Retina (tissue), 1 donor: ENCODE data around the gene ARHGAP26.

Source experiments
- DNase-seq: peaks from one replicate; pipeline ENCODE4 v3.0.0-alpha.2; 2016

ARHGAP26 gene

GRCh38 chr5:143153332-143154119 is 383.3 kb downstream of the ARHGAP26 start:
- DNase-seq = no peak

GRCh38 chr5:143154510-143155370 is 384.6 kb downstream of the ARHGAP26 start:
- no peak for DNase-seq

GRCh38 chr5:143155455-143155854 is 385.3 kb downstream of the ARHGAP26 start:
- DNase-seq = no peak

GRCh38 chr5:143156086-143156485 is 385.9 kb downstream of the ARHGAP26 start:
- no peak for DNase-seq

DNA sequence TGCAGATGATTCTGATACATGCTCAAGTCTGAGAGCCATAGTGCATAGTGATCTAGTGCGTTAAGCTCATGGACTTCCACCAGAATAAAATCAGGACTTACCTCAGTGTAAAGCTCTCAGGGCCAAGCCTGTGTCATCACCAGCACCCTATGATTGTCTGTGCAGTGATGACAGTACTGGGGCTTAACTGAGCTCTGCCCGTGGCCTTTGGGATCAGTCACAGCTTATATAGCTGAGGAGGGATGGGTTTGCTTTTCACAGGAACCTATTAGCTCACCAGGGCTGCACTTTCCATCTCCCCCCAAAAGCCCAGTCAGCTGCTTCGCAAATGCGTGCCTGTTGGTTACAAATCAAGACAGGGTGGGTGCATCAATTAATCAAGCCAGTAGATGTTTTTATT is 386.4 kb downstream of the ARHGAP26 start:
- DNase-seq = no peak

DNA sequence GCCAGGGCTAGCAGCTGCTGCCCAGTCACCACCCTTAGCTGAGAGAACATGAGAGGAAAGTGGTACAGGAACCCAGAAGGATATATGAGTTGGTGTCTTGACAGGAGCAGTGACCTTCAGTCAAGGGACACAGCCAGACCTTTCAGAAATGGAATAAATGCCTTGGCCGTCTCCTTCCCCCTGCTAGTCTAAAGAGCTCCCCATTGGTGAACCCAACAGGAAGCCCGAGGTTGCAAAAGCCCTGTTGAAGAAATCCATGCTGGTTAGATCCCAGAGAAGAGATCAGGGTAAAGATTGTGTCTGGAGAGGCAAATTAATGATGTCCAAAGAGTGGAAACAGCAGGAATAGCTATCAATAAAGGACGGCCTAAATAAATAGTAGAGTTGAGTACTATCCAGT is 388.9 kb downstream of the ARHGAP26 start:
- no peak for DNase-seq

GRCh38 chr5:143161885-143162540 is 391.8 kb downstream of the ARHGAP26 start:
- DNase-seq = no peak

DNA sequence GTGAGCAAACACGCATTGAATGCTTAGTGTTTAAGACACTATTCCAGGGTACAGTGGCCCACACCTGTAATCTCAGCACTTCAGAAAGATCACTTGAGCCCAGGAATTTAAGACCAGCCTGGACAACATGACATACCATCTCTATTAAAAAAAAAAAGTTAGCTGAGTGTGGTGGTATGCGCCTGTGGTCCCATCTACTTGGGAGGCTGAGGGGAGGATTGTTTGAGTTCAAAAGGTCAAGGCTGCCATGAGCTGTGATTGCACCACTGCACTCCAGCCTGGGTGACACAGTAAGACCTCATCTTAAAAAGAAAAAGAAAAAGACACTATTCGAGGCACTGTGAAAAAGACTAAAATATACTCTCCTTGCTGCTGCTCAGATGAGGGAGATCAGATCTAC is 392.6 kb downstream of the ARHGAP26 start:
- no peak for DNase-seq

DNA sequence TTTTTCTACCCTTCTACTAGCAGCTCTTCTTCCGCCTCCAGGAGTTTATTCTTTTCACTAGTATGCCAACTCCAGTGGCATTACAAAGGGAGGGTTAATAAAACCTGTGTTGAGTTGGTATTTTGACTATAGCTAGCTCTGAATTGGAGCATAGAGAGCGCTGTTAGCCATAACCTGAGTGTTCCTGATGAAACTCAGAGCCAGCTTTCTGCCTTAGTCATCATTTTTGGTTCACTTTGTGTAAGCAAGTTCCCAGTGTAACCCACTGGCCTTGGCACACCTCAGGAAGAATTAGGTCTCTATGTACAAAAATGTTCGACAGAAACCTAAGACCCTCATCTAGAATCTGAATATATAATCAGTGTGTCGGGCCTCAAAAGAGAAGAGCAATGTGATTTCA is 394.4 kb downstream of the ARHGAP26 start:
- no peak for DNase-seq

DNA sequence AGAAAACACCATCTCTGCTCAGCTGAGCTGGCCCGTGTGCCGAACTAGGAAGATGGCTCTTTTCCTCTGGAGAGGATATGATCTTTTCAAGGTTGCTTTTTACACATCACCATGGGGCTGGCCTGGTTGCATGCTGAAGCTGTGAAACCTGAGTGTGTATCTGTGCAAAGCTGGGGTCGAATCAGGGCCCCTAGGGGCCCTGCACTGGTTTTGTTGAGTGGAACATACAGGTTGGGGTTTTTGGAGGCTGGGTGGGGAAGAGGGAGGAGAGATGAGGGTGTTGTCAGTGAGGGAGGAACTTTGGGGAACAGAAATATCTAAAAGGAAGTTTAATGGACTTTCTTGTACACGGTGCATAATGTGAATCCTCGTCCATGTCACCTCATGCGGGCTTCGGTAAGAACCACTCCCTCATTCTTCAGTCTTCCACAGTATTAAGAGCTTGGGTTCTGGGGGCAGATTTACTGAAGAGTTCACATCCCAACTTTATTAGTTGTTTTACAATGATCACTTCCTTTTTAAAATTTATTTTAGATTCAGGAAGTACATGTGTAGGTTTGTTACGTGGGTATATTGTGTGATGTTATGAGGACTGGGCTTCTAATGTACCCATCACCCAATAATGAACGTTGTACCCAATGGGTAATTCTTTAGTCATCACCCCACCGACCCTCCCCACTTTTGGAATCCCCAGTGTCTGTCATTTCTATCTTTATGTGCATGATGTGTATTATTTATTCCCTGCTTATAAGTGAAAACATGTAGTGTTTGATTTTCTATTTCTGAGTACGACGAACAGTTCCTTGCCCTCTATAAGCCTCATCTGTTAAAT is 395.1 kb downstream of the ARHGAP26 start:
- no peak for DNase-seq

GRCh38 chr5:143166090-143166489 is 395.9 kb downstream of the ARHGAP26 start:
- no peak for DNase-seq

- DNase-seq = no peak
Observed at GRCh38 chr5:143166661-143167420, 396.7 kb downstream of the ARHGAP26 start.

DNA sequence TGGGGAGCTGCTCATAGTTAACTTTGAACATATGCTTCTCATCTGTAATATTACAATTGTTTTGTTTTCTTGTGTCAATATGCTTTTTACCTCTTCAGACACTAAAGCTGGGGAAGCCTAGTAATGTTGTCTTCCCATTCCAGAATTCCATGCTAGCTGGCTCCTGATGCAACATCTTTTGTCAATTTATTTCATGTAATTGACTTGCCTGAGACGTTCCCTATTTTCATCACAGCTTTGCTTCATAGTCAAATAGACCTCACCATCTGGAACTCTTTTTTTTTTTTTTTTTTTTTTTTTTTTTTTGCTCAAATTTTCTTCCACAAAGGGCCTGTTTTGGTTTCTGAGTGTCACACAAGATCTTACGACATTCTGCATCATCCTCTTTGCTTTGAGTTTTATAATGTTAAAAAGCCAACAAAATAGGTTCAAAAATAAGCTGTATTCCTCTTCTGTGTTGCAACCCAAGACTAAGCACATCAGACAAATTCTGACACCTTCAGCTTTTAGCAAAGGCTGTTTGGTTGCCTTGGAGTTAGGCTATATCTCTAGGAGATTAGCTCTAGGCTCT is 398.1 kb downstream of the ARHGAP26 start:
- DNase-seq = no peak

DNA sequence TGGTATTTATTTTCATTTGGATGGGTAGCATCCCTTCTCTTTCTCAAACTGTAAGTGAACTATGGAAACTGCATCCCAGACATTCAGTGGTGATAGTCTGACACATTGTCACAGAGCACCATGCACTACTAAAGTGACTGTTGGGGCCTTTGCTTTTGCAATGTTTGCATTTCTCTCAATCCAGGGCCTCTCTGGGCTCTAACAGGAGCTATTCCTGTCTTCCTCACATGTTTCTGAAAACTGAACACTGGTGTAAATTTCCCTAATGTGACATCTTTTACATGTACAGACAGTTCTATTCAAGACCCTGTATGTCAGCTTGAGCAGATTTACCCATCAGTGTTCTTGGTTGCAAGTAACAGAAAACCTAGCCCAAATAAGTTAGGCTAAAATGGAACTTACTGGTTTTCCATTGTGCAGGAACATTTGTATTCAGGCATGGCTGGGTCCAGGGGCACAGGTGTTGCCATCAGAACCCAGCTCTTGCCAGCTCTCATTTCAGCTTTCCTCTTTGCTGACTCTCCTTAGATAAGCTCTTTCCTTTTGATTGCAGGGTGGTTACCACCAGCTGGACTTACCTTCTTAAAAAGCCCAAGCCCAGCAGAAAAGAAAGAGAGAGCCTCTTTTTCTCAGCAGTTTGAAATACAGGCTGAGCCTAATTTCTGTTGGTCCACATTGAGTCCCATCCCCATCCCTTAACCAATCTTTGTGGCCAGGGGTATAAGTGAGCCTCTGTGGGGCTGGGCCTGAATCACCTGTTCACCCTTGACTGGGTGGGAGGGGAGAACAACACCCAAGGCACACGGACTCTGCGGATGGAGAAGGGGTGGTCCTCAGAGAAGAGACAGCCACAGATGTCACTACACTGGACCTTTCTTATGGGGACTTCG is 399.0 kb downstream of the ARHGAP26 start:
- DNase-seq = no peak

GRCh38 chr5:143170104-143170503 is 399.9 kb downstream of the ARHGAP26 start:
- no peak for DNase-seq

GRCh38 chr5:143170977-143171376 is 400.8 kb downstream of the ARHGAP26 start:
- DNase-seq = no peak

- no peak for DNase-seq
Observed at GRCh38 chr5:143172739-143173138, 402.6 kb downstream of the ARHGAP26 start.

DNA sequence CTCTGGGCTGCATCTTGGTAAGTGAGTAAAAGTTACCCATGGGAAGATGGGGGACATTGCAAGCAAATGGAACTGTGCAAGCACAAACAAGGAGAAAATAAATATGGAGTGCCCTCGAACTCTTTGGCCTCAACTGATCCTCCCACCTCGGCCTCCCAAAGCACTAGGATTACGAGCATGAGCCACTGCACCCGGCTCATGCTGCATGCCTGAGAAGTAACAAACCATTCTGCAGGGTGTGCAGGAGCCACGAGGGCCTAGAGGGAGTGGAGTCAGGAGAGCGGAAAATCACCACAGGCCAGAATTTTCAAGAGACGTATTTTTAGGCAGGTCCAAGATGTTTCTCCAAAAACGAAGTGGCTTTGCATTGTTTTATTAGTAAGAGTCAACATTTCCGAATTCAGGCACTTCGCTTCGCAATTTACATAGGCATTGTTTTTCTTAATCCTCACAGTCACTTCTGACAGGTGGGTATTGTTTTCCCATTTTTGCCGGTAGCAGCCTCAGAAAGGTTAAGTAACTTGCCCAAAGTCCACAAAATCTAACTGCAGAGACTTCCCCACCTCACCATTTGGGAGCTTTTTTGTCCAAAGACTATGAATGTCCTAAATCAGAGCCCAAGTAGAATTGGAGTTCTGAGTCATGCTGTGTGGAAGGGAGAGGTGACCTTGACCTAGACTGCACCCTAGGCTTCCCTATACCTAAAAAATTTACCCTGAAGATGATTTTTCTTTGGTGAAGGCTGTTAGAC is 403.1 kb downstream of the ARHGAP26 start:
- no peak for DNase-seq

- DNase-seq = no peak
Observed at GRCh38 chr5:143174714-143175398, 404.7 kb downstream of the ARHGAP26 start.
